Natural killer cell (primary cell): ENCODE data around the gene ANKRD53. TPM values are rescaled to one million over a fixed set of nuclear protein-coding genes. Genes with fewer than 3 reads are reported as not detected.

Source experiments
- ATAC-seq, 3 donors: fragments of 150-1000 bp in 2 of 3; fragments of 200-7000 bp in 1 of 3; cut with Tn5 transposase; 1 replicate in 1 of 3; 2 replicates in 2 of 3; pipeline ENCODE4 v1.10.0; 2021; ENCODE audit warnings: mild to moderate bottlenecking in 2 of 3, moderate library complexity in 2 of 3
- DNase-seq, 2 donors: peaks; one replicate each; pipeline versions ENCODE4 v3.0.0 to v3.0.0-alpha.2; 2013 to 2021; ENCODE audit warnings: mixed read lengths in 1 of 2
- H3K27ac ChIP-seq: one replicate; pipeline ENCODE4 v1.5.1; 2013; ENCODE audit warnings: mild to moderate bottlenecking, low read length
- H3K27me3 ChIP-seq: one replicate; pipeline ENCODE4 v1.6.1; 2013; ENCODE audit warnings: low read length; ENCODE audit not compliant: control insufficient read depth, insufficient read depth
- H3K36me3 ChIP-seq: one replicate; pipeline ENCODE4 v1.6.1; 2013; ENCODE audit warnings: low read length; ENCODE audit not compliant: control insufficient read depth, insufficient read depth
- H3K4me1 ChIP-seq: one replicate; pipeline ENCODE4 v1.6.1; 2013; ENCODE audit warnings: low read length; ENCODE audit not compliant: control insufficient read depth, insufficient read depth
- H3K4me3 ChIP-seq: one replicate; pipeline ENCODE4 v1.5.1; 2013; ENCODE audit warnings: low read length
- H3K9me3 ChIP-seq: one replicate; pipeline ENCODE4 v1.6.1; 2013; ENCODE audit warnings: low read length; ENCODE audit not compliant: control insufficient read depth, insufficient read depth
- H3K27ac Mint-ChIP-seq, 2 donors: one replicate each; pipeline ENCODE4 v1.8.0; 2022; ENCODE audit warnings: mild to moderate bottlenecking in 2 of 2, mixed read lengths in 2 of 2, moderate library complexity in 1 of 2
- H3K27me3 Mint-ChIP-seq, 2 donors: one replicate each; pipeline ENCODE4 v1.8.0; 2022; ENCODE audit warnings: low read depth in 2 of 2, mixed read lengths in 2 of 2
- H3K36me3 Mint-ChIP-seq: one replicate; pipeline ENCODE4 v1.8.0; 2022; ENCODE audit warnings: mixed read lengths
- H3K4me1 Mint-ChIP-seq, 2 donors: one replicate each; pipeline ENCODE4 v1.8.0; 2022; ENCODE audit warnings: mixed read lengths in 2 of 2
- H3K4me3 Mint-ChIP-seq: one replicate; pipeline ENCODE4 v1.8.0; 2022; ENCODE audit warnings: mild to moderate bottlenecking, moderate library complexity, mixed read lengths
- H3K9me3 Mint-ChIP-seq, 2 donors: one replicate each; pipeline ENCODE4 v1.8.0; 2022; ENCODE audit warnings: mixed read lengths in 2 of 2
- WGBS: methylation state at CpG from one replicate; pipeline ENCODE4 v1.1.7; 2013; ENCODE audit warnings: missing lambda C conversion rate; ENCODE audit not compliant: insufficient coverage; 5-methylcytosine and 5-hydroxymethylcytosine counted together
- intact Hi-C: fragments of 100-400 bp; cut with micrococcal nuclease; formaldehyde crosslinking; loops from one replicate; pipeline ENCODE4 v1.14.2; 2022
- total RNA-seq, 4 donors: library from RNA; stranded (reverse); fragments of 120-200 nt in 1 of 4; gene quantifications; one replicate each; pipeline versions ENCODE4 v1.2.3 to v1.2.4, GENCODE V29; 2013 to 2022
- TF ChIP-seq, protein P1 (sequence below): fragments of 200-600 bp; IDR thresholded peaks from one replicate; pipeline ENCODE4 v1.8.0; 2022; ENCODE audit warnings: antibody characterized with exemption

ANKRD53 gene
- total RNA-seq, 3 donors from 2014 or later (not counting 1 experiment from before 2014, with no cell fraction given) = 2.2 to 3.1 (median 2.5) TPM

DNA sequence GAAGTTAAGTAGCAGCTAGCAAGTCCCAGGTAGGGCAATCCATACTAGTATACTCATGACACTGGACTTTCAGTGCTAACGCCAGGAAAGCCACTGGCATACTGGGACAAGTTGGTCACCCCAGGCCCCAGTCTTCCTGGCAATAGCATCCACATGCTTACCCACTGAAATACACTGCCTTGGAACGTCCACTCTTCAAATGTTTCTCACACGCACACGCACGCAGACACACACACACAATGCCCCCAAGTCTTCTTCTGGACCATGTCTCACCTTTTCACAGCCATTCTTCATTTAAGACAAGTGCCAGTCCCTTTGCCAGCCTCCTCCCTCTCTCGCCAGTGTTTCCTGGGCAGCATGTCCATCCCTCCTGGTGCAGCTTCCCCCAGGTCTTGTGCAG is 25.0 kb downstream of the ANKRD53 start:
- Histone ChIP-seq H3K4me1 (peaks cover 10% of the 10 kb centered on the region), H3K27ac (no peak overlapping the region), H3K9me3 (no peaks in the 10 kb centered on the region), H3K36me3 (no peaks in the 10 kb centered on the region), H3K27me3 (no peaks in the 10 kb centered on the region), H3K4me3 (no peak overlapping the region)
- WGBS = 93% methylated on average over 6 of the region's 6 CpGs
- intact Hi-C loops = no loop called here
- DNase-seq (no peak), ATAC-seq (no peak)
- H3K9me3 Mint-ChIP-seq = no peaks in the 10 kb centered on the region
- H3K27me3 Mint-ChIP-seq = peaks cover 0 to 4% of the 10 kb centered on the region in 2 donors
- H3K27ac Mint-ChIP-seq = no peak overlapping the region
- H3K36me3 Mint-ChIP-seq = no peaks in the 10 kb centered on the region
- H3K4me1 Mint-ChIP-seq = peaks cover 8% of the 10 kb centered on the region in 2 donors
- no peak overlapping the region for H3K4me3 Mint-ChIP-seq
- TF ChIP-seq, protein P1, sequence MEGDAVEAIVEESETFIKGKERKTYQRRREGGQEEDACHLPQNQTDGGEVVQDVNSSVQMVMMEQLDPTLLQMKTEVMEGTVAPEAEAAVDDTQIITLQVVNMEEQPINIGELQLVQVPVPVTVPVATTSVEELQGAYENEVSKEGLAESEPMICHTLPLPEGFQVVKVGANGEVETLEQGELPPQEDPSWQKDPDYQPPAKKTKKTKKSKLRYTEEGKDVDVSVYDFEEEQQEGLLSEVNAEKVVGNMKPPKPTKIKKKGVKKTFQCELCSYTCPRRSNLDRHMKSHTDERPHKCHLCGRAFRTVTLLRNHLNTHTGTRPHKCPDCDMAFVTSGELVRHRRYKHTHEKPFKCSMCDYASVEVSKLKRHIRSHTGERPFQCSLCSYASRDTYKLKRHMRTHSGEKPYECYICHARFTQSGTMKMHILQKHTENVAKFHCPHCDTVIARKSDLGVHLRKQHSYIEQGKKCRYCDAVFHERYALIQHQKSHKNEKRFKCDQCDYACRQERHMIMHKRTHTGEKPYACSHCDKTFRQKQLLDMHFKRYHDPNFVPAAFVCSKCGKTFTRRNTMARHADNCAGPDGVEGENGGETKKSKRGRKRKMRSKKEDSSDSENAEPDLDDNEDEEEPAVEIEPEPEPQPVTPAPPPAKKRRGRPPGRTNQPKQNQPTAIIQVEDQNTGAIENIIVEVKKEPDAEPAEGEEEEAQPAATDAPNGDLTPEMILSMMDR = no peak

DNA sequence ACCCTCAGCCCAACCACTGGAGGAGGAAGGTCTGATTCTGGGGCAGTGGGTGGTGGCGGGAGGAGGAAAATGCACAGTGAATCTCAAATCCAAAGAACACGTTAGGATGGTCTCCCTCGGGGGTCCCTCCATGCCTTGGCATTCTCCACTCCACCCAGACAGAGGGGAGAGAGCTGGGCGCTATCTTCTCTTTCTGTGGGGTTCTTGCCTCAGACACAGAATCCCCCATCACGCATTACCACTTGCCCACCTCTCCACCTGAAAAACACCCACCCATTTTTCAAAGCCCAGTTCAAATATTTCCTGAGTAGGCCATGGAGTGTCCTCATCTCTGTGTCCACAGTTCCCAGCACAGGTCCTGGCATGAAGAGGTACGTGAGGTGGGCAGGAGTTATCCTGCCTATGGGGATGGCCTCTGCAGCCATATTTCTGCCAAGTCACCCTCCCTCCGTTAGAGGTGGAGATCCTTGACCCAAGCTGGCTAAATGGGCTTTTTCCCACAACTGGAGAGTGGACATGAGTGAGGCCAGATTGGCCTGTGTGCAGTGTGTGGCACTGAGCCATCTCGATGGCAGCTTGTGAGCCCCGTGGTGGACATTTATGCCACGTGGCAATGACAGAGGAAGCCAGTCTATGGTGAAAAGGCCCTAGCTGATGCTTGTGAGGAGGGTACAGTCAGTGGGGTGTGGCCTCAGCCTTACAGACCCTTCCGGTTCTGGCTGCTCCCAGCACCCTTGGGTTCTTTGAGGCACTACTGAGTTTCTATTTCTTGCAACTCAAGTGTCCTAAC is 25.7 kb downstream of the ANKRD53 start:
- Mint-ChIP-seq H3K27me3 (peaks cover 0 to 6% of the 10 kb centered on the region in 2 donors), H3K4me1 (peaks cover 8% of the 10 kb centered on the region in 2 donors), H3K9me3 (no peaks in the 10 kb centered on the region), H3K36me3 (no peaks in the 10 kb centered on the region), H3K27ac (no peak overlapping the region), H3K4me3 (no peak overlapping the region)
- no peaks in the 10 kb centered on the region for H3K27me3 ChIP-seq
- peaks cover 10% of the 10 kb centered on the region for H3K4me1 ChIP-seq
- intact Hi-C loops = no loop called here
- ATAC-seq = no peak
- H3K27ac ChIP-seq = no peak overlapping the region
- H3K36me3 ChIP-seq = no peaks in the 10 kb centered on the region
- 85% methylated on average over 10 of the region's 11 CpGs for WGBS
- TF ChIP-seq, protein P1 = no peak
- H3K4me3 ChIP-seq = no peak overlapping the region
- no peaks in the 10 kb centered on the region for H3K9me3 ChIP-seq
- no peak for DNase-seq

DNA sequence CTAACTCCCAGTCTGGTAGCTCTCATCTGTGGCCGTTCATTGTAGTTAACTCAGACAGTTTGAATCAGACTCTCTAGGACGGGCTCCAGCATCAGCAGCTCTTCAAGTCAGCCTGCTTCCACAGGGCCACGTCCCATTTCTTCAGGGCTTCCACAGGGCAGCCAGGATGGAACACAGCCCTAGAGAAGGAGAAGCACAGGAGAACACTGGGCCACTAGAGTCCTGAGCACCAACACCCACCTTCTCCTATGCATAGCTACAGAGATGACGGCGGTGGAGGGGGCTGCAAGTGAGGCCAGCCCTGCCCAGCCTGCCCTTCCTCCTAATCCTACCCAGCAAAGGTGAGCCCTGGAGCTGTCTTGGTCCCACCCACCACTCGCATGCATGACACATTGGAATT is 26.4 kb downstream of the ANKRD53 start:
- no peaks in the 10 kb centered on the region for H3K9me3 Mint-ChIP-seq
- Histone ChIP-seq H3K4me3 (no peak overlapping the region), H3K36me3 (no peaks in the 10 kb centered on the region), H3K27ac (no peak overlapping the region), H3K9me3 (no peaks in the 10 kb centered on the region), H3K27me3 (no peaks in the 10 kb centered on the region), H3K4me1 (peaks cover 10% of the 10 kb centered on the region)
- intact Hi-C loops = no loop called here
- no peak overlapping the region for H3K27ac Mint-ChIP-seq
- ATAC-seq = no peak
- WGBS = 89% methylated on average over 6 of the region's 6 CpGs
- TF ChIP-seq, protein P1 = no peak
- no peaks in the 10 kb centered on the region for H3K36me3 Mint-ChIP-seq
- H3K4me1 Mint-ChIP-seq = peaks cover 8% of the 10 kb centered on the region in 2 donors
- no peak overlapping the region for H3K4me3 Mint-ChIP-seq
- H3K27me3 Mint-ChIP-seq = peaks cover 5 to 9% of the 10 kb centered on the region in 2 donors
- DNase-seq = no peak
